OCI-M2 (cell line): ENCODE results near the gene ZBTB9.

Experiments
- DNase-seq: peaks from one replicate; lab custom pipeline; 2025; ENCODE audit not compliant: unreplicated experiment; lab: John Stamatoyannopoulos, UW

Gene ZBTB9

DNA sequence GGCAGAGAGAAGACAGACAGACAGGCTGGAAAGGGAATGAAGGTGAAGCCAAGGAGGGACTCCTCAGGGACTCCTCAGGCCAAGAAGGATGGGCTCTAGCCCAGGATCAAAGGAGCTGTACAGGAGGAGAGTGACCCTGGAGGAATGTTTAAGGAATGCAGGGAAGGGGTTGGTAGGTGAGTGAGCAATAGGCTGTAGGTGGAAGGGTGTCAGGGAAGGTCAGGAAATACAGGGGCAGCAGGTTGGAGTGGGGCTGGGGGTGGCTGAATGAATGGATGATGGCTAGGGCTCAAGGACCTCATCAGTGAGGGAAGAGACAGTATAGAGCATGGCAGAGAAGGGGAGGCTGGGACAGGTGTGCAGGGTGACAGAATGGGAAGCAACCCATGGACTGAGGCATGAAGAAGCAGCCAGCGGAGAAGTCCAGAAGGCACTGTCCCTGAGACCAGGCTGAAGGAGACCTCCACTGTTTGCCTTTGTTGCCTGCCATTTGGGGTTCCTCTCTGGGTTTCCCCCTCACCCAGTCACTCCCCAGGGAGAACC, 21.3 kb upstream of the ZBTB9 start:
- no peak for DNase-seq

DNA sequence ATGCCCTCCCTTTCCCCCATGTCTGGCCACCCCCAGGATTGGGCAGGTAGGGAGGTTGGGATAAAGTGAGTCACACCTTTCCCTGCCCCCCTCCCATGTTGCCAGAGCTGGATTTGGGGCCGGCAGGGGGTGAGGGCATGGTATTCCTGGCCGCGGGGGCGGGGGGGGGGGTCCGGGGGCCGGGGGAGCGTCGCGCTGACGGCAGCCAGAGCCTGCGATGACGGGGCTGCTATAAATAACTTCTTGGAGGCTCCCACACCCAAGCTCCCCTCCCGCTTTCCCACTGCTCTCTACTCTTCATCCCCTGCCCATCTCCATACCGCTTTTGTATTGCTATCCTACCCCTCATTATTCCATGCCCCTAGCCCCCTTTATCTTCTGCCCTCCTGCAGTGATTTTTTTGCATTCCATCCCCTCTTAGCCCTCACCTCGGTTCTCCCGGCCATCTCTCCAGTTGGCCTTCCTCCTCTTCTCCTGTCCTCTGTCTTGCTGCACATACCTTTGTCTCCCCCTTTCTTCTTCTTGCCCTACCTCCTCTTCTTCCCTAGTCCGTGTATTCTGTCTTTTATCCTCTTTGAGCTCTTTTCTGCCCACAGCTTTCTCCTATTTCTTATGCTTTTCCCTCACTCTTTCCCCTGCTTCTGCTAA, 20.7 kb upstream of the ZBTB9 start:
- DNase-seq, result no peak

DNA sequence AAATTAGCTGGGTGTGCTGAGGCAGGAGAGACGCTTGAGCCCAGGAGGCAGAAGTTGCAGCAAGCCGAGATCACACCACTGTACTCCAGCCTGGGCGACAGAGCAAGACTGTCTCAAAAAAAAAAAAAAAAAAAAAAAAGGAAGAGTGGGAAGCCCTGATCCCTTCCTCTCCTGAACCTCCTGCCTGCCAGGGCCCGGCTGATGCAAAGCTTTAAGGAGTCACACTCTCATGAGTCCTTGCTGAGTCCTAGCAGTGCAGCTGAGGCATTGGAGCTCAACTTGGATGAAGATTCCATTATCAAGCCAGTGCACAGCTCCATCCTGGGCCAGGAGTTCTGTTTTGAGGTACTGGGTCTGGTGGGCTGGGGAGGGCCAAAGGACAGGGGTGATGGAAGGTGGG, 19.4 kb upstream of the ZBTB9 start:
- no peak for DNase-seq

DNA sequence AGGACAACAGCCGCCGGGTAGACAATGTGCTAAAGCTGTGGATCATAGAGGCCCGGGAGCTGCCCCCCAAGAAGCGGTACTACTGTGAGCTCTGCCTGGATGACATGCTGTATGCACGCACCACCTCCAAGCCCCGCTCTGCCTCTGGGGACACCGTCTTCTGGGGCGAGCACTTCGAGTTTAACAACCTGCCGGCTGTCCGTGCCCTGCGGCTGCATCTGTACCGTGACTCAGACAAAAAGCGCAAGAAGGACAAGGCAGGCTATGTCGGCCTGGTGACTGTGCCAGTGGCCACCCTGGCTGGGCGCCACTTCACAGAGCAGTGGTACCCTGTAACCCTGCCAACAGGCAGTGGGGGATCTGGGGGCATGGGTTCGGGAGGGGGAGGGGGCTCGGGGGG, 16.7 kb upstream of the ZBTB9 start:
- DNase-seq, result no peak

DNA sequence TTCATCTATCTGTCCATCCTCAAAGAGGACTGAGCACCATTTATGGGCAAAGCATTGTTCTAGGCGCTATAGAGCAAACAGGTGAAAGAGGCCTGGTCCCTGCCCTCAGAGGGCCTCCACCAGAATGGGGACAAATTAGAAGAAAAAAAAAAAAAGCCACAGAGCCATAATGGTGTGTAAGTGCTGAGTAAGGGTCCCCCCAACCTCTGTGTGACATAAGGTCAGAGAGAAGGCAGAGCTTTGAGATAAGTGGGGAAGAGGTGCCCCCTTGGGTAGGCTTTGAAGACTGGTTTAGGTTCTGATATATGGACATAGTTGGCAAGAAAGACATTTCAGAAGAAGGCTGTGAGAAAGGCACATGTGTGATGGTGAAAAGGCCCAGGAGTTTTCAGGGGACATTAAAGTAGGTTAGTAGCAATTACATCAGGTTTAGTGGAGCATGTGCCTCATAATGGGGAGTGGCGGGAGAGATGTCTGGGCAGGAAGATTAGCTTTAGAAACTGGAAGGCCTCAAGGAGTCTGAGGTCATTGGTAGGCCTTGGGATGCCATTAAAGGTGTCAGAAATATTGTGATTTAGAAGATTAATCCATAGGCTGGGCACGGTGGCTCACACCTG, 15.3 kb upstream of the ZBTB9 start:
- DNase-seq, result no peak

DNA sequence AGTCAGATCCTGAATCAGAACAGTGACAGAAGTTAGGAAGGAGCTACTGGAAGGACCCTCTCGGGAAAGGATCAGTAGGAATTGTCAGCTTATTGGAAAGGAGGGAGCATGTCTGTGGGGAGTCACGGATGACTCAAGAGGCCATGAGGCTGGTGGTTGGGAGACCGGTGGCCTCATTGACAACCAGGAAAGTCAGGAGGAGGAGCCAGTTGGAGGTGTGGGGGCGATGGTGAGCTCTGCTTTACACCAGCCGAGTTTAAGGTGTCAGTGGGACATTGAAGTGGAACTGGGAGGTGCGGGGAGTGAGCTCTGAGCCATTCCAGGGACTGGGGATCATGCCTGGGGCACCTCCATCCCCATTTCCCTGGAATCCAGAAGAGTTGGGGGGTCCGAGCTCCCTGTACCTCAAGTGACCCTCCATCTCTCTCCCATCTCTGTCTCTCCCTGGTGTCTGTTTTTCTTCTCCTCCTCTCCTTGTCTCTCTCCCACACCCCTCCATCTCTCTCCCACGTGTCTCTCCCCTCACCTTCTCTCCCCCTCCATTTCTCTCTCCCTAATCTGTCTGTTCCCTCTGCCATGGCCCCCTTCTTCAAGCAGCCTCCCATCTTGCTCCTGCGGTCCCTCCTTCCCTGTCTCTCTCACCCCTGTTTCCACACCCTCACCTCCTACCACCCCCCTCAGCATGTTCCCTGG, 14.3 kb upstream of the ZBTB9 start:
- DNase-seq, result no peak

DNA sequence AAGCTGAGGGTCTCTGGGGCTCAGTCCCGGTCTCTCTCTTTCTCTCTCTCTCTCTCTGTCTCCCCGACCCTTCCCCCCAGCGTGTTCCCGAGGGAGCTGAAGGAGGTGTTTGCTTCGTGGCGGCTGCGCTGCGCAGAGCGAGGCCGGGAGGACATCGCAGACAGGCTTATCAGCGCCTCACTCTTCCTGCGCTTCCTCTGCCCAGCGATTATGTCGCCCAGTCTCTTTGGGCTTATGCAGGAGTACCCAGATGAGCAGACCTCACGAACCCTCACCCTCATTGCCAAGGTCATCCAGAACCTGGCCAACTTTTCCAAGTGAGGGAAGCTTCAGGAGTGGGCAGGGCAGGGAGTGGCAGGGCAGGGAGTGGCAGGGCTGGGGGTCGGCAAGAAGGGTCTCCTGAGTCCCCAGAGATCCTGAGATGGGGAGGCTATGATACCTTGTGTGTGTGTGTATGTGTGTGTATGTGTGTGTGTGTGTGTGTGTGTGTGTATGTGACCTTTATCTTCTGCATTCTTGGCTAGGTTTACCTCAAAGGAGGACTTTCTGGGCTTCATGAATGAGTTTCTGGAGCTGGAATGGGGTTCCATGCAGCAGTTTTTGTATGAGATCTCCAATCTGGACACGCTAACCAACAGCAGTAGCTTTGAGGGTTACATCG, 13.6 kb upstream of the ZBTB9 start:
- no peak for DNase-seq

DNA sequence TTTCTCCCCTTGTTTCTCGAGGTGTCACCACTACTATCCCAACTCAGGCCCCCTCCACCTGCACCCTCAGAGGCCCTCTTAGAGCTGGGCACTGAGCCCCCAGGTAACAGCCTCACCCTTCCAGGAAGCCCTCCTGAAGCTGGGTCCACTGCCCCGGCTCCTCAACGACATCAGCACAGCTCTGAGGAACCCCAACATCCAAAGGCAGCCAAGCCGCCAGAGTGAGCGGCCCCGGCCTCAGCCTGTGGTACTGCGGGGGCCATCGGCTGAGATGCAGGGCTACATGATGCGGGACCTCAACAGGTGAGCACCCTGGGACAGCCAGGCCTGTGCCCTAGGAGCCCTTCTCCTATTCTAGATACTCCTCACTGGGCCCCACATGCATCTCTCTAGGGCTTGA, 12.9 kb upstream of the ZBTB9 start:
- DNase-seq, result no peak

DNA sequence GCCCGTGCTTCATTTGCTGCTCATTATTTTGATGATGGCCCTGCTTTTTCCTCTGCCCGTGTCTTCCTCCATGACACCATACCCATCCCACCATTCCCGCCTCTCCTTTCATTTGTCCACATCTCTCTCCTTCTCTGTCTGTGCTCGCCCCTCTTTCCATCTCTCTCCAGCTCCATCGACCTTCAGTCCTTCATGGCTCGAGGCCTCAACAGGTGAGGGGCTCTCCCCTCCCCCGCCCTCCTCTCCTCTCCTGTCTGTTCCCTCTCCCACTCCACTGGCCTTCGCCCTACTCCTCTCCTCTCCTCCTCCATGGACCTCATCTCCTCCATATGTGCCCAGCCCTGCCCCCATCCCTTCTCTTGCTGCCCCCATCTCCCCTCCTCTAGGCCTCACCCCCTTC, 12.1 kb upstream of the ZBTB9 start:
- DNase-seq, result no peak

DNA sequence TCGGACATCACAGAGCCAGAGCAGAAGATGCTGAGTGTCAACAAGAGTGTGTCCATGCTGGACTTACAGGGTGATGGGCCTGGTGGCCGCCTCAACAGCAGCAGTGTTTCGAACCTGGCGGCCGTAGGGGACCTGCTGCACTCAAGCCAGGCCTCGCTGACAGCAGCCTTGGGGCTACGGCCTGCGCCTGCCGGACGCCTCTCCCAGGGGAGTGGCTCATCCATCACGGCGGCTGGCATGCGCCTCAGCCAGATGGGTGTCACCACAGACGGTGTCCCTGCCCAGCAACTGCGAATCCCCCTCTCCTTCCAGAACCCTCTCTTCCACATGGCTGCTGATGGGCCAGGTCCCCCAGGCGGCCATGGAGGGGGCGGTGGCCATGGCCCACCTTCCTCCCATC, 11.4 kb upstream of the ZBTB9 start:
- no peak for DNase-seq

DNA sequence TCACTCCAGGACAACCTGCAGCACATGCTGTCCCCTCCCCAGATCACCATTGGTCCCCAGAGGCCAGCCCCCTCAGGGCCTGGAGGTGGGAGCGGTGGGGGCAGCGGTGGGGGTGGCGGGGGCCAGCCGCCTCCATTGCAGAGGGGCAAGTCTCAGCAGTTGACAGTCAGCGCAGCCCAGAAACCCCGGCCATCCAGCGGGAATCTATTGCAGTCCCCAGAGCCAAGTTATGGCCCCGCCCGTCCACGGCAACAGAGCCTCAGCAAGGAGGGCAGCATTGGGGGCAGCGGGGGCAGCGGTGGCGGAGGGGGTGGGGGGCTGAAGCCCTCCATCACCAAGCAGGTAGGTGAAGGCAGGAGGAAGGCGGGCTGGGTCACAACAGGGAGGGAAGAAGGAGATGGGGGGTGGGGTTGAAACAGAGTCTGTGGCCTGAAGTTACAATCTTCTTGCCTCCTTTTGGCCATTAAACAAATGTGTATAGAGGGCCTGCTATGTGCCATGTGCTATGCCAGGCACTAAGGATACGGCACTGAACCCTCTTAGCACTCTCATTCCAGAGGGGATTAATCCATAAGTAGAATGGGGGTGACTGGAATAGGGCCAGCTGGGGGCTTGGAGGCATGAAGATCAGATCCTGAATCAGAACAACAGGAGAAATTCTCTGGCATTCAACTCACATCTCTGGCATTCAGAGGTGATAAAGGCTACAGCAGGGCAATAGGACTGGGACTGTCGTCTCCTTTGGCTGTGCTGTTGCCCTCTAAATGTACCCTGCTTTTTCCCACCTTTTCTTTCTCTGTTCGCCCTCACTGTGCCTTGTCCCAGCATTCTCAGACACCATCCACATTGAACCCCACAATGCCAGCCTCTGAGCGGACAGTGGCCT, 10.5 kb upstream of the ZBTB9 start:
- DNase-seq, result no peak

DNA sequence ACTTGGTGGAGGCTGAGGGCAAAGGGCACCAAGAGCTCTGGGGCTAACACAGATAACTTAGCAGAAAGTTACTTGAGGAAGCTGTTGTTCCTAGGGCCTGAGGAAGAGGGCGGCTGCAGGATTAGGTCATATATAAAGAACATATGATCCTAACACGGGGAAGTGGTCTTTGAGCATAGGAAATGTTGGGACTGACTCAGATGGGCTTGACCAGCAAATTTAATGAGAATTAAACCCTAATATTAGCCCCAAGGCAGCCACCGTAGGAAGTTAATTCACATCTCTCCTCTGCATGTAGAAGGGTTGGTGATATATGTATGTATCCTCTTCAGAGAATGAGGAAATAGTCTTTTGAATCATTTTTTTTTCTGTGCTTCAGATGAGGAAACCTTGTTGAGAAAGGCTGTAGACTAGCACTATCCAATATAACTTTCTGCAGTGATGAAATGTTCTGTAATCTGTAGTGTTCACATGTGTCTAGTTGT, 9.2 kb upstream of the ZBTB9 start:
- no peak for DNase-seq

DNA sequence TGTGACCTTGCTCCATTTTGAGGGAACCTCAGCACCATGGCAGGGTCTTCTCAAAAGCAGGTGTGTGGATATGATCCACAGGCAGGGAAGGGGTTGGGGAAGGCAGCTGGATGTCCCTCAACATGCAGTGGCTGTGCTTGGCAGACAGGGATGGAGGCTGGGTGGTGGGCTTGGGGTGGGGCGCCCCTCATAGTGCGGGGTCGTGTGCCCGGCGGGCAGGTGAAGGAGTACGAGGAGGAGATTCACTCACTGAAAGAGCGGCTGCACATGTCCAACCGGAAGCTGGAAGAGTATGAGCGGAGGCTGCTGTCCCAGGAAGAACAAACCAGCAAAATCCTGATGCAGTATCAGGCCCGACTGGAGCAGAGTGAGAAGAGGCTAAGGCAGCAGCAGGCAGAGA, 8.0 kb upstream of the ZBTB9 start:
- no peak for DNase-seq

DNA sequence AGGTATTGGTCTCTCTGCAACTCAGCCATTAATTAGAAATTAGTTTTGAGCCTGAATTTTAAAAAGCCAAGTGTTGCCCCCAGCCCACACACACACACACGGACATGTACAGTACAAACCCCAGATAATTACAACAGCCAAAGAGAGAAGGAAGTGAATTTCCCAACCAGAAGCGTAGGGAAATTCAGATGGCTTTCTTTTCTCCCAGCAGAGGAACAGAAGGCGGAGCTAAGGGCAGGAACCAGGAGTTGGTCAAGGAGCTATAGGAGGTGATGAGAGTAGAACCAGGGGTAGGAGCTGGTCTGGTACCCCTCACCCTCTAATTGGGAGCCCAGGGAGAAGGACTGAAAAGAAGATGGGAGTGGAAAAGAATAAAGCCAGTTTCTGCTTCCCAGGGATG, 3.9 kb upstream of the ZBTB9 start:
- DNase-seq, result no peak

DNA sequence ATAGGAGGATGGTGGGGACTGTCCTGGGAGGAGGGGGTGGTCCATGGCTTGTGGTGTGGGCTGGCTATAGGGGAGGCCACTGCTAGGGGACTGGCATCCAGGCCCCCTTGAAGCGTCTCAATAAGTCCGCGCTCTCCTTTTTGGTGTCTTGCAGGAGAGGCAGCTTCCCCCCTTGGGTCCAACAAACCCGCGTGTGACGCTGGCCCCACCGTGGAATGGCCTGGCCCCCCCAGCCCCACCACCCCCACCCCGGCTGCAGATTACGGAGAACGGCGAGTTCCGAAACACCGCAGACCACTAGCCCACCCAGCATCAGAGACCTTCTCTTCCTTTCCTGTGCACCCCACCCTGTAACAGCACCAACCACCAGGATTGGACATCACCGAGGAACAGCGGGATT, 2.8 kb upstream of the ZBTB9 start:
- DNase-seq, result no peak

DNA sequence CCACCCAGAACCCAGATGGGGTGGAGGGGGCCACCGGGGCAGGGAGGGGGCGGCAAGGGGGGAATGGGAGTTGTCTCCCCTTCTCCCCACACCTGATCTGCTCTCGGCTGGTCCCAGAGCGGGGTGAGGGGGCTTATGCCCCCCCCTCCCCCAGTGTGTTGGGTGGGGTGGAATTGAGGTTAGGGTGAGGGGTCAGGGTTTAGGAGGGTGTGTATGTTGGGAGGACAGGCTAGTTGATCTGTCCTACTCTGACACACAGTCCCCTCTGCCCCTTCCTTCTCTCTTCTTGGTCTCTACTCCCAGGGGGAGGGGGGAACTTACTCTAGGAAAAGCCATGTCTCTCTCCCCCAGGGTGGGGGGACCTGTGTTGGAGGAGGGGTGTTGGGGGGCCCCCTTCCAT, 1.9 kb upstream of the ZBTB9 start:
- DNase-seq, result no peak

DNA sequence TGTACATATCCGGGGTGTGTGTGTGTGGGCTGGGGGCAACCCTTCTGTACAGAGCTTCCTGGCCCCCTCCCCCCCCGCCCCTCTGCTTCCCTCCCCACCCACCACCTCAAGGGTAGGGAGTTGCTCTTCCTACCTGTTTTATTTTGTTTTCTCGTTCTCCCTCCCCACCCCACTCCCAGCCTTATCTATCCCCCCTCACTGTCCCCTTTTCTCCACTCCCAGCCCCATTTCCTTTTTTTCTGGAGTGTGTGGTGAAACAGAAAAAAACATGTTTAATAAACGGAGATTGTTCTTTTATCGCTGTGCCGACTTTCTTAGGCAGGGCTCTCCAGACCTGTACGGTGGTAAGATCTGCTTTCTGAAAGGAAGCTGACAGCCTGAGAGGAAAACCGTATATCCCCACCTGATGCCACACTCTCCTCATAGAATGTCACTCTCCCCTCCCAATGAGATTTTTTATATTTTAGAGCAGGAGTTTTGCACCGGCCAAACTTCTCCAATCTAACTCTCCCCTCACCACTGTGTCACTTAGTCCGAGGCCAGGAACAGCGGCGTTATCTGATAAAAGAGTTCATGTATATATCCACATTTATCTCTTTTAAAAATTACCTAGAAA, 875 bp upstream of the ZBTB9 start:
- no peak for DNase-seq

DNA sequence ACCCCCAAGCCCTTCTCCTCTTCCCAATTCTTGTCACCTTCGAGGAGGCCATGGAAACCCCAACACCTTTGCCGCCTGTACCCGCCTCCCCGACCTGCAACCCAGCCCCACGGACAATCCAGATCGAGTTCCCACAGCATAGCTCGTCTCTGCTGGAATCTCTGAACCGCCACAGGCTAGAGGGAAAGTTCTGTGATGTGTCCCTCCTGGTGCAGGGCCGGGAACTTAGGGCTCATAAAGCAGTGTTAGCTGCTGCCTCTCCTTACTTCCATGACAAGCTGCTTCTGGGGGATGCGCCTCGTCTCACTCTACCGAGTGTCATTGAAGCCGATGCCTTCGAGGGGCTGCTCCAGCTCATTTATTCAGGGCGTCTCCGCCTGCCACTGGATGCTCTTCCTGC, 675 bp downstream of the ZBTB9 start:
- no peak for DNase-seq

DNA sequence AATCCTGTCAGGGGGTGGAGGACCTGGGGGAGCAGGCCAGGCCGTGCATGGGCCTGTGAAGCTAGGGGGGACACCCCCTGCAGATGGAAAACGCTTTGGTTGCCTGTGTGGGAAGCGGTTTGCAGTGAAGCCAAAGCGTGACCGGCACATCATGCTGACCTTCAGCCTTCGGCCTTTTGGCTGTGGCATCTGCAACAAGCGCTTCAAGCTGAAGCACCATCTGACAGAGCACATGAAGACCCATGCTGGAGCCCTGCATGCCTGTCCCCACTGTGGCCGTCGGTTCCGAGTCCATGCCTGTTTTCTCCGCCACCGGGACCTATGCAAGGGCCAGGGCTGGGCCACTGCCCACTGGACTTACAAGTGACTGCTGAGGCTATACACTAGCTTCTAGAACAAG, 1.8 kb downstream of the ZBTB9 start:
- DNase-seq, result no peak

DNA sequence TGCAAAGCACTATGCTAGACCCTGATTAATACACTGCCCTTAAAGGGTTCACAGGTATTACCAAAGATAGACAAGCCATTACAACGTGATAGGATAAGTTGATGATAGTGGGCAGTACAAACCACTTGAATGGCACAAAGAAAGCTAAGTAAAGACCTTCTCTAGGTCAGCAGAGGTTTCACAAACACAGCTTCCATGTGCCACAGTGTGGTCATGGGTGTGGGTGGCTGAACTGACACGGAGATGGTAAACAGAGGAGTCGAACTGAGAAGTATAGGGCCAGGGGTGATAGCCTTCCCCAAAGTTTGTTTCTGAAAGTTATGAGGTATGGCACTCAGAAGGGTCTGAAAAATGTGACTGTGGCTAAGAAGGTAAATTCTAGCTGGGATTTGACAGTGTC, 4.3 kb downstream of the ZBTB9 start:
- DNase-seq, result no peak
